NK-92 (cell line): ENCODE data around the gene KLHL6.
"Not testable (repeated sequence)": the region's sequence is repeated elsewhere in the genome, so short reads cannot be mapped to it uniquely, and the experiment has no call there.

Experiments
- DNase-seq: peaks from one replicate; lab custom pipeline; 2025; ENCODE audit not compliant: unreplicated experiment; lab: John Stamatoyannopoulos, UW

KLHL6 gene

GRCh38 chr3:183533412-183534132 is 21.9 kb downstream of the KLHL6 start:
- DNase-seq = no peak

DNA sequence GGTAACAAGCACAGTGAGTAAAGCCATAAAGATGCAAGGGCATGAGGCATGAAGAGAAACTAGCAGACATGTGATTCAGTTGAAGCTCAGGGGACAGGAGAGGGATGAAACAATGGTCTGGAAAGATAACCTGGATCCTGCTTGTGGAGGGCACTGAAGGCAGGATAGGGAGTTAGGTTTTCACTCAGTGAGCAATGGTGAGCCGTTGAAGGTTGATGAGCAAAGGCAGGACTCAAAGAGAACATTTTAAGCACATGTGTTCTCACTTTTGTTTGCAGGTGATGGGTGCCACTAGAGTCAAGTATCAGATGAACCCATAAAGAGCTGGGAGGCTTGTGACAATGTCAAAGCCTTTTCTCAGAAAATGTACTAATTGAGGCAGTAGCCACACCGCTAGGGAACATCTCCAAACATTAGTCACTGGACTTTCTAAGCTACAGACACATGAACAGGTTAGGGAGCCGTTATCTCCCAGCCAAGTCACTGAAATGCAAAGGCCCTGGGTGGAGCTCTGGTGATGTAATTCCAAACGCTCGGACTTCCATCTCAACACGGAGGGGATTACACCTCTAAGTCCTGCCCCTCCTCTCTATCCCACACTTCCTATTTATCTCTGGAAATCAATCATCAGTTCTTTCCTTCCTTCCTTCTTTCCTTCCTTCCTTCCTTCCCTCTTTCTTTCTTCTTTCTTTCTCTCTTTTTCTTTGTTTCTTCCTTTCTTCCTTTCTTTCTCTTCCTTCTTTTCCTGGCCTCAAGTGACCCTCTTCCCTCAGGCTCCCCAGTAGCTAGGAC is 22.7 kb downstream of the KLHL6 start:
- no peak for DNase-seq

DNA sequence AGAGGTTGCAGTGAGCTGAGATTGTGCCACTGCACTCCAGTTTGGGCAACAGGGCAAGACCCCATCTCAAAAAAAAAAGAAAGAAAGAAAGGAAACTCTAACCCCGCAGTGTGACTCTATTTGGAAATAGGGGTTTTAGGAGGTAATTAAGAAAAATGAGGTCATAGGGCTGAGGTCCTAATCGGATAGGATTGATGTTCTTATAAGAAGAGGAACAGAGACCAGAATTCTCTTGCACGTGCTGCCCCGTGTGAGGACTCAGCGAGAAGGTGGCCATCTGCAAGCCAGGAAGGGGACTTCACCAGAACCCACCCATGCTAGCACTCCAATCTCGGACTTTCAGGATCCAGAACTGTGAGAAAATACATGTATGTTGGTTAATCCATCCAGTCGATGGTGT is 25.8 kb downstream of the KLHL6 start:
- DNase-seq = no peak

DNA sequence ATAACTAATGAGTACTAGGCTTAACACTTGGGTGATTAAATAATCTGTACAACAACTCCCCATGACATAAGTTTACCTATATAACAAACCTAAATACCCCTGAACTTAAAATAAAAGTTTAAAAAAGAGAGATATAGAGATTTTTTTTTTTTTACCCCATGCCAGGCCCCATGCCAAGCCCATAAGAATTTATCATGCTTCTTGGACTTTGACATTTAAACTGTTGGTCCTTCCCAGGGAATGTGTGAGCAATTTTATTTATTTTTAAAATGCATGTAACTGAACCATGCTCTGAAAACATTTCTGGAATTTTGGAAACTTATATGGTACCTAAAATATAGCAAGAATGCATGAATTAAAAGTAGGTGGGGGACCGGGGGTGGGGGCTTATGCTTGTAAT is 26.3 kb downstream of the KLHL6 start:
- DNase-seq = no peak

GRCh38 chr3:183528758-183529157 is 26.7 kb downstream of the KLHL6 start:
- not testable (repeated sequence) for DNase-seq

DNA sequence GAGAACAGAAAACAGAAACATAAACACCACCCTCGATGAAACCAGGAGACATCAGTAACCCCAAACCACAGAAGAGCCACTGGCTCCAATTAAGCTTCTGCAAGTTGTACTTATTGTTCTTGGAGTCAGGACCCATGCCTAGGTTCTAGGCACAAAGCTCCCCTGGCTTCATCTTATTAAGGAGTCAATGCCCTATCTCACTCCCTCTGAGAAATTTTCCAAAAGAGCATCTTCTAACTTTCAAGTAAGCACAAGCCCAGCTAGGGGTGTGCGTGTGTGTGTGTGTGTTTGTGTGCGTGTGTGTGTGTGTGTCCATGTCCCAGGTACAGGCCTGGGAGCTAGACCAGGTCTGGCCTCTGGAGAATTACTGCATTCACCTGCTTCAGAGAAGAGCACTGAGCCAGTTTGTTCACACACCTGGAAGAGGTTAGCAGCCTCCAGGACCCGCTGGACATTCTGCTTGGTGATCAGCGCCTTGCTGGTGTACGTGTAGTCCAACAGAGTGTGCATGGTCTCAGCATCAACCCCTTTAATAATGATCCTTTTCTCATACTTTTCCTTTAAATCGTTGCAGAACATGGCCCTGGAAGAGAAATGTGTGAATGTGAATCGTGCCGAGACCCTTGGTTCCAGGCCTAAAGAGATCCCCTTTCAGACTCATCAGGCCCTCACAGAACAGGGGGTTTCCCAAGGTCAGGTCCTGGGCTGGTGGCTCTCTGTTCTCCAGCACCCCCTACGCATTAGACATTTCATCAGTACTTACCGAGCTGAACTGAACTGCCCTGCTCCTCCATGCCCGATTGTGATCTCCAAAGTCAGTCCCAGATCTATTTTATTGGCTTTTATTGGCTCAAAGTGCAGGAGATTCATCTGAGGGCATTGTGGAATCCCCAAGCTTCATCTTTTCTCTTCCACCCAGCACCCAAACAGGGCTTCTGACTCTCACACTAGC is 27.8 kb downstream of the KLHL6 start:
- no peak for DNase-seq

GRCh38 chr3:183526838-183527427 is 28.6 kb downstream of the KLHL6 start:
- no peak for DNase-seq

DNA sequence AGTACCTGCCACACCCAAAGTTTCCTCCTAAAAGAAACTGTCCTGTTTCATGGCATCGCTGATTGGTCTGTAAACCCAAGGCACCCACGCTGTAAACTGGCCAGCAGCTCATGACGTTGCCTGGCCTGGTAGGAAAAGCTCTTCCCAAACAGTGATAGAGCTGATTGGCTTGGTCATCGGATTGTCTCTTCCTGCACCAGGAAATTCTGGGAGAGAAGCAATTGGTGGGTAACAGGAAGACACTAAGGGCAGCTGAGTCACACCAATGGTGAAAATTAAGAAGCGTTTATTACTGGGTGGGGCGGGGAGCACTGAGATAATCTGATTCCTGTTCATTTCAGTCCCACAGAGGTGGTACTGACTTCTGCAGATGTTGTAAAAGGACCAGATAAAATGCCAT is 31.0 kb downstream of the KLHL6 start:
- DNase-seq = no peak

- DNase-seq = not testable (repeated sequence)
These were observed 34.6 kb downstream of the KLHL6 start for GRCh38 chr3:183520741-183521556.

DNA sequence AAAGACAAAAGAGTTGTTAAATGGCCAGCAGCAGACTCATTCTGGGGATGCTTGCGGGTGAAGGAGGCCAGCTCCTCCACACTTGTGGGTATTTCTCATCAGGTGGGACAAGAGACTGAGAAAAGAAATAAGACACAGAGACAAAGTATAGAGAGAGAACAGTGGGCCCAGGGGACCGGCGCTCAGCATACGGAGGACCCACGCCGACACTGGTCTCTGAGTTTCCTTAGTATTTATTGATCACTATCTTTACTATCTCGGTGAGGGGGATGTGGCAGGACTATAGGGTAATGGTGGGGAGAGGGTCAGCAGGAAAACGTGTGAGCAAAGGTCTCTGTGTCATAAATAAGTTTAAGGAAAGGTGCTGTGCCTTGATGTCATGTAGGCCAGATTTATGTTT is 35.2 kb downstream of the KLHL6 start:
- DNase-seq = not testable (repeated sequence)

DNA sequence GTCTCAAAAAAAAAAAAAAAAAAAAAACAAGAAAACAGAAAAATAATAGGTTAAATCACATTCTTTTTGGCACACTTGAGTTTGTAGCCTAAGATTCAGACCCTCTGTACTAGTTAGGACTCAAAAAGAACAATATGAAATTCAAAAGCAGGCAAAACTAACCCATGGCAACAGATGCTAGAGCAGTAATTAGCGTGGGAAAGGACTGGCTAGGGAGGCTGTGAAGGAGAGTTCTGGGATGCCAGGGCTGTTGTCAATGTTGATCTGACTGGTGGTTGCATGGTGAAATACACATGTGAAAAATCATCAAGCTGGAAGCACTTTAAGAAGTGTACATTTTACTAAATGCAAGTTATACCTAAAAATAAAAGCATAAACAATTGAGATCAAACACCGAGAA is 35.6 kb downstream of the KLHL6 start:
- no peak for DNase-seq

DNA sequence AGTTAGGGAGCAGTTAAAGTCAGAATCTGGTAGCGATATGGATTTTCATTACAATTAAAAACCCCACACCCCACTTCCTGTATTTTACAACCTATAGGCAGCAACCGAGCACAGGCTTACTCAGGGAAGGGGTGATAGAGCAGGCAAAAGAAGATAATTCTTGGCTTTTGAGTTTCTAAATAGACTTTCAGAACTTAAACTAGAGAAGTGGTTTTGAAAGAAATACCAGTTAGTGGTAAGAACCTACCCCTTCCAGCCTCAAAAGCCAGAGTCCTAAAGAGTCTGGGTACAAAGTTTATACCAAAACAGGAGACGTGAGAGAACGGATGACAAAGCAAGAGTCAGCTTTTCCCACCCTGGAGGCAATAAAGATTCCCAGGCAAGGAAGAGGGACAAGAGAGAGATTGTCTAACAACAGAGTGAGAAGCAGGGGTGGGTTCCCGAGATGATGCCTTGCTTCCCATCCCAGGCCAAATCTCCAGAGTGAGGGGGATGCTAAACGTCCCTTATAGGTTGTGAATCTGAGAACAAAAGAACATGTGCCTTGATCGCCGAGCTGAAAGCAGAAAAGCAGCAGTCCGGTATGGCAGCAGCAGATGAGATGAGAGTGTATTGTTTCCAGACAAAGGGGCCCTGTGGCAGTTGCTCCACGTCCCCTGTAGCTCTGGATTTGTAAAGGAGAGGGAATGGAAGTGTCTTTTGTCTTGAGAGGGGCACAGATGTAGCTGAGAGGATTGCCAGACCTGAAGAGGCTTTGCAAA is 36.8 kb downstream of the KLHL6 start:
- no peak for DNase-seq

- no peak for DNase-seq
These were observed 37.9 kb downstream of the KLHL6 start for GRCh38 chr3:183517607-183518006.

GRCh38 chr3:183515968-183516851 is 39.3 kb downstream of the KLHL6 start:
- no peak for DNase-seq

- no peak for DNase-seq
These were observed 41.5 kb downstream of the KLHL6 start for GRCh38 chr3:183514021-183514420.

DNA sequence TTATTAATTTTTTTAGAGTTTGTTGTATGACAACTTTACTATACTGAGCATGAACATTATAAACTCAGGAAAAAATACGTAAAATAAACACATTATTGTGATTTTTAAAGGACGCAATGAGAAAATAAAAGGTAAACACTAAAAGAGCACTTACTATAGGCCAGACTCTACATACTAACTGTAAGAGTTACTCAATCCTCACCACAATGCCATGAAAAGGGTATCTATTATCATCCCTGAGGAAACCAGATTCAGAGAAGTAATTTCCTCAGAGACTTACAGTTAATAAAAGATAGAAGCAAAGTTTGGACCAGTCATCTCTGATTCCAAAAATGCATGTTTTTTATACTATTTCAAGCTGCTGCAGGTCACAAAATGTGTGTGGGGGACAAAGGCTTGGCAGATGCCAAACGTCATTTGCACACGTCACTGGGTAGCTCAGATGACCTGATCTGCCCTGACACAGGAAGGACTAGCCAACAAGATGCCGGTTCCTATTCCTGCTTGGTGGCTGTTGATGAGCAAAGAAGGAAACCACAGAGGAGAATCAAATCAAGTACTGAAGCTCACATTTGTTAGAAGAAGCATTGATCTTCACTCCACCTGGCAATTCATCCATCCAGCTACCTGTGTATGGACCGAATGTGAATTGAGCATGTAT is 42.3 kb downstream of the KLHL6 start:
- DNase-seq = no peak

DNA sequence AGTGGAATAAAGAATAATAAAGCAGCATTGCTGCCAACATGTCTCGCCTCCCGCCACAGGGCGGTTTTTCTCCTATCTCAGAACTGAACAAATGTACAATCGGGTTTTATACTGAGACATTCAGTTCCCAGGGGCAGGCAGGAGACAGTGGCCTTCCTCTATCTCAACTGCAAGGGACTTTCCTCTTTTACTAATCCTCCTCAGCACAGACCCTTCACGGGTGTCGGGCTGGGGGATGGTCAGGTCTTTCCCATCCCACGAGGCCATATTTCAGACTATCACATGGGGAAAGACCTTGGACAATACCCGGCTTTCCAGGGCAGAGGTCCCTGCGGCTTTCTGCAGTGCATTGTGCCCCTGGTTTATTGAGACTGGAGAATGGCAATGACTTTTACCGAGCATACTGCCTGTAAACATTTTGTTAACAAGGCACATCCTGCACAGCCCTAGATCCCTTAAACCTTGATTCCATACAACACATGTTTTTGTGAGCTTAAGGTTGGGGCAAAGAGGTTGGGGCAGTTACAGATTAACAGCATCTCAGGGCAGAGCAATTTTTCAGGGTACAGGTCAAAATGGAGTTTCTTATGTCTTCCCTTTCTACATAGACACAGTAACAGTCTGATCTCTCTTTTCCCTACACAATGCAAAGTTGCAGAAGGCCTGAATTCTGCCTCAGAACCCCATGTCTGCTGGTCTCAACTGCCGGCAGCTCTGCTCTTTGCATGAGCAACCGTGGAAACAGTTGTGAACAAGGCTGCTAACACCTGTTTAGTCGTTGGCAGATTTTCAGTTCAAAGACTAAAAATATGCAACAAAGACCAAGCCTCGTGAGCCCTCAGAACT is 44.0 kb downstream of the KLHL6 start:
- DNase-seq = not testable (repeated sequence)
